ENCODE results near the gene CLEC4A. TPM values are rescaled to one million over a fixed set of nuclear protein-coding genes. Genes with fewer than 3 reads are reported as not detected.

CLEC4A gene
- total RNA-seq, 2 experiments from 2014 or later: 0.39 to 1.0 TPM

- H3K27ac ChIP-seq (ENCODE audit: low read depth in 1 of 2, low read length in 2 of 2): no peak overlapping the region
- no peak overlapping the region for H3K4me3 Mint-ChIP-seq
- H3K36me3 ChIP-seq (ENCODE audit: insufficient read depth, low read length): no peaks in the 10 kb centered on the region
- DNase-seq (peak in 4 of 14 experiments; percentile 7 to 45 (median 30)), ATAC-seq (ENCODE audit: poor library complexity) (peak; percentile 74)
- TF ChIP-seq, protein P1, sequence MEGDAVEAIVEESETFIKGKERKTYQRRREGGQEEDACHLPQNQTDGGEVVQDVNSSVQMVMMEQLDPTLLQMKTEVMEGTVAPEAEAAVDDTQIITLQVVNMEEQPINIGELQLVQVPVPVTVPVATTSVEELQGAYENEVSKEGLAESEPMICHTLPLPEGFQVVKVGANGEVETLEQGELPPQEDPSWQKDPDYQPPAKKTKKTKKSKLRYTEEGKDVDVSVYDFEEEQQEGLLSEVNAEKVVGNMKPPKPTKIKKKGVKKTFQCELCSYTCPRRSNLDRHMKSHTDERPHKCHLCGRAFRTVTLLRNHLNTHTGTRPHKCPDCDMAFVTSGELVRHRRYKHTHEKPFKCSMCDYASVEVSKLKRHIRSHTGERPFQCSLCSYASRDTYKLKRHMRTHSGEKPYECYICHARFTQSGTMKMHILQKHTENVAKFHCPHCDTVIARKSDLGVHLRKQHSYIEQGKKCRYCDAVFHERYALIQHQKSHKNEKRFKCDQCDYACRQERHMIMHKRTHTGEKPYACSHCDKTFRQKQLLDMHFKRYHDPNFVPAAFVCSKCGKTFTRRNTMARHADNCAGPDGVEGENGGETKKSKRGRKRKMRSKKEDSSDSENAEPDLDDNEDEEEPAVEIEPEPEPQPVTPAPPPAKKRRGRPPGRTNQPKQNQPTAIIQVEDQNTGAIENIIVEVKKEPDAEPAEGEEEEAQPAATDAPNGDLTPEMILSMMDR (IDR thresholded peaks at IDR 0.05): no peak
- no peaks in the 10 kb centered on the region for H3K27me3 ChIP-seq (ENCODE audit: control insufficient read depth in 1 of 2, insufficient read depth in 2 of 2, low read length in 2 of 2)
- H3K4me3 ChIP-seq (ENCODE audit: low read length): no peak overlapping the region
- no peaks in the 10 kb centered on the region for H3K36me3 Mint-ChIP-seq (ENCODE audit: low read depth)
- no peaks in the 10 kb centered on the region for H3K9me3 ChIP-seq (ENCODE audit: control insufficient read depth in 1 of 2, insufficient read depth in 1 of 2, low read length in 2 of 2)
- H3K9me3 Mint-ChIP-seq: no peaks in the 10 kb centered on the region
- H3K27ac Mint-ChIP-seq: no peak overlapping the region
- peaks cover 5% of the 10 kb centered on the region for H3K27me3 Mint-ChIP-seq
- ChIA-PET CTCF (no interaction called here), POLR2A (no interaction called here)
- H3K4me1 Mint-ChIP-seq (ENCODE audit: low read depth): peaks cover 31% of the 10 kb centered on the region
- peaks cover 7% of the 10 kb centered on the region for H3K4me1 ChIP-seq (ENCODE audit: insufficient read depth, low read length)
- intact Hi-C loops (cut with DNase I, micrococcal nuclease): no loop called here
Observed at GRCh38 chr12:8154526-8154925, 31.1 kb downstream of the CLEC4A start.

DNA sequence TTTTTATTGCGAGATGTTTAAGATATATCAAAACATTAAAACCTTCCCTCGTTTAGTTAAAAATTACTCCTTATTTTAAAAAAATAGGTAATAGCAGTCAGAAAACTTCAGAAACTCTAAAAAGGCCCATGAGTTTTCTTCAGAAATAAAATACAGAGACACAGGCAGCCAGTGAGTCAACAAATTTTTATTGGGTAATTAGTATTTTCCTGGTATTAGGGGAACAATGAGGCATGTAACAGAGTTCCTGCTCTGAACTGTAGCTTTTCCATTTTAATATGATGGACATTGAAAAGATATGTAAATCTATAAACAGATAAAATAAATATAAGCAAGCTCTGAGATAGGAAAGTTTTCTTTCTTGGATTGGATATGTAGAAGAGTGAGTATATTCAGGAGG, 33.0 kb downstream of the CLEC4A start:
- no peak for ATAC-seq (ENCODE audit: poor library complexity)
- H3K4me3 ChIP-seq (ENCODE audit: low read length): no peak overlapping the region
- peaks cover 7% of the 10 kb centered on the region for H3K4me1 ChIP-seq (ENCODE audit: insufficient read depth, low read length)
- Mint-ChIP-seq H3K27me3 (peaks cover 9% of the 10 kb centered on the region), H3K4me3 (no peak overlapping the region), H3K4me1 (ENCODE audit: low read depth) (peaks cover 31% of the 10 kb centered on the region), H3K27ac (no peak overlapping the region), H3K9me3 (no peaks in the 10 kb centered on the region), H3K36me3 (ENCODE audit: low read depth) (no peaks in the 10 kb centered on the region)
- no peak overlapping the region for H3K27ac ChIP-seq (ENCODE audit: low read depth in 1 of 2, low read length in 2 of 2)
- ChIA-PET CTCF (no interaction called here), POLR2A (no interaction called here)
- peak in 1 of 14 experiments; percentile 7 for DNase-seq
- no peaks in the 10 kb centered on the region for H3K36me3 ChIP-seq (ENCODE audit: insufficient read depth, low read length)
- no peaks in the 10 kb centered on the region for H3K9me3 ChIP-seq (ENCODE audit: control insufficient read depth in 1 of 2, insufficient read depth in 1 of 2, low read length in 2 of 2)
- intact Hi-C loops (cut with DNase I, micrococcal nuclease): no loop called here
- TF ChIP-seq, protein P1 (IDR thresholded peaks at IDR 0.05): no peak
- H3K27me3 ChIP-seq (ENCODE audit: control insufficient read depth in 1 of 2, insufficient read depth in 2 of 2, low read length in 2 of 2): no peaks in the 10 kb centered on the region

DNA sequence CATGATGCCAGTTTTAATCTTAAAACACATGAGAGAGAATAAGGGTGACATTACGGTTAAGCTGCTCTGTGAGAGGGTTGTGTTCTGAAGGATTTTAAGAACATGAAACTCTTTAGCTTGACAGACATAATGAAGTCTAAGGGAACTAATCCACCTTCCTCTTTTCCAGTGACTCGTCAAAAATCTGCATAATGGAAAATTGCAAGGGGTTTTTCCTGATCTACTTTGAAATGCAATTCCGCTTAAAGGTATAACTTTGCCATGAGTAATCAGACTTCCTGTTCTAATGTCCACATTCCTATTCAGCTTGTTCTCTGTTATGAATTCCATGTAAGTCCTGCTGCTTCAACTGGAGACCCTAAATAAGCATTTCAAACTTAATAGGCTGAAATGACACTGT, 33.4 kb downstream of the CLEC4A start, which contains the start of gene ZNF705A:
Gene ZNF705A, plus strand, starts transcription at position 171 of the 400 bp plus-strand sequence. CDS start 15,611 bp downstream, outside the sequence.
- Mint-ChIP-seq H3K27me3 (peaks cover 9% of the 10 kb centered on the region), H3K27ac (no peak within 1 kb of the TSS)

More for the DNA sequence above, 33.4 kb downstream of the CLEC4A start, which contains the start of gene ZNF705A:
- H3K4me1 Mint-ChIP-seq (ENCODE audit: low read depth): peaks cover 31% of the 10 kb centered on the region
- no peaks in the 10 kb centered on the region for H3K36me3 ChIP-seq (ENCODE audit: insufficient read depth, low read length)
- no peaks in the 10 kb centered on the region for H3K9me3 Mint-ChIP-seq
- no peak within 1 kb of the TSS for H3K4me3 ChIP-seq (ENCODE audit: low read length)
- H3K4me3 Mint-ChIP-seq: no peak within 1 kb of the TSS
- H3K27ac ChIP-seq (ENCODE audit: low read depth in 1 of 2, low read length in 2 of 2): no peak within 1 kb of the TSS
- H3K36me3 Mint-ChIP-seq (ENCODE audit: low read depth): no peaks in the 10 kb centered on the region
- TF ChIP-seq, protein P1 (IDR thresholded peaks at IDR 0.05): no peak
- CTCF ChIA-PET: no interaction called here
- intact Hi-C loops (cut with DNase I, micrococcal nuclease): no loop called here
- ATAC-seq (ENCODE audit: poor library complexity) (no peak), DNase-seq (peak in 2 of 14 experiments; percentile 45 to 54)
- POLR2A ChIA-PET: no interaction called here
- H3K9me3 ChIP-seq (ENCODE audit: control insufficient read depth in 1 of 2, insufficient read depth in 1 of 2, low read length in 2 of 2): no peaks in the 10 kb centered on the region
- no peaks in the 10 kb centered on the region for H3K27me3 ChIP-seq (ENCODE audit: control insufficient read depth in 1 of 2, insufficient read depth in 2 of 2, low read length in 2 of 2)
- peaks cover 7% of the 10 kb centered on the region for H3K4me1 ChIP-seq (ENCODE audit: insufficient read depth, low read length)
